AG10803 (cell line): ENCODE results near the gene TUT1.

Source experiments
- DNase-seq: peaks from one replicate; pipeline ENCODE4 v3.0.0; 2010; ENCODE audit warnings: low read depth
- H3K4me3 ChIP-seq: 2 replicates; pipeline ENCODE4 v1.5.1; 2011; ENCODE audit warnings: mild to moderate bottlenecking, low read length, control low read depth
- TF ChIP-seq, protein P1 (sequence below): conservative IDR thresholded peaks from 2 replicates; pipeline ENCODE4 v1.5.1; 2011; ENCODE audit warnings: mild to moderate bottlenecking, low read length, control low read depth, inconsistent platforms

The TUT1 gene, protein sequence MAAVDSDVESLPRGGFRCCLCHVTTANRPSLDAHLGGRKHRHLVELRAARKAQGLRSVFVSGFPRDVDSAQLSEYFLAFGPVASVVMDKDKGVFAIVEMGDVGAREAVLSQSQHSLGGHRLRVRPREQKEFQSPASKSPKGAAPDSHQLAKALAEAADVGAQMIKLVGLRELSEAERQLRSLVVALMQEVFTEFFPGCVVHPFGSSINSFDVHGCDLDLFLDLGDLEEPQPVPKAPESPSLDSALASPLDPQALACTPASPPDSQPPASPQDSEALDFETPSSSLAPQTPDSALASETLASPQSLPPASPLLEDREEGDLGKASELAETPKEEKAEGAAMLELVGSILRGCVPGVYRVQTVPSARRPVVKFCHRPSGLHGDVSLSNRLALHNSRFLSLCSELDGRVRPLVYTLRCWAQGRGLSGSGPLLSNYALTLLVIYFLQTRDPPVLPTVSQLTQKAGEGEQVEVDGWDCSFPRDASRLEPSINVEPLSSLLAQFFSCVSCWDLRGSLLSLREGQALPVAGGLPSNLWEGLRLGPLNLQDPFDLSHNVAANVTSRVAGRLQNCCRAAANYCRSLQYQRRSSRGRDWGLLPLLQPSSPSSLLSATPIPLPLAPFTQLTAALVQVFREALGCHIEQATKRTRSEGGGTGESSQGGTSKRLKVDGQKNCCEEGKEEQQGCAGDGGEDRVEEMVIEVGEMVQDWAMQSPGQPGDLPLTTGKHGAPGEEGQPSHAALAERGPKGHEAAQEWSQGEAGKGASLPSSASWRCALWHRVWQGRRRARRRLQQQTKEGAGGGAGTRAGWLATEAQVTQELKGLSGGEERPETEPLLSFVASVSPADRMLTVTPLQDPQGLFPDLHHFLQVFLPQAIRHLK

DNA sequence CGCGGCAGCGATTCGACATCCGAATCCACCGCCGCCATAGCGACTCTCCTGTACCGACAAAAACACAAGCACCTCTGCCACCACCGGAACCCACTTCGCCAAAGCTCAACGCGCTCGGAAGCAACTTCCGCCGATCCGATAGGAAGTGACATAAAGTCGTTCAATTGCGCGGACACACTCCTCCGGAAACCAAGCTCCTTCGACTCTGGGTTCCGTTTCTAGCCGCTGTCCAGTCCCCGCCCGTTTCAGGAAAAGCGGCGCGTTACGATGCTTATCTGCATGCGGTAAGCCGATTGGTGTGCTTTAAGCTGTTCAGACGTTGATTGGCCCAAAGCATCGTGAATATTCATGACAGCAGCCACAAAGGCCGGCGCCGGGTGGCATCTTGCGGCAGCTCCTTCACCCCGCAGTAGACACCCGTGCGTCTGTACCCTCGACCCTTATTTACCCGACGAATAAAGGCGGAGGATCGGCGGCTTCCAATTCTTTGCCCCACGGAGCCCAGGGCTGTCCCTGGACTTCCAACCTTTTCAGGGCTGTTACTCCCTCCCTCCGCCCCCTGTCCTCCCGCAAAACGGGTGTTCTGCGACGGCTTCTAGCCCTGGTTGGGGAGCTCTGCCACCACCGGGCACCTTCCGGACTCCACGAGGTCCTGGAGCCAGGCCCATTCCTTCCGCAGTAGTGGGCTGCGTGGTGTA, at the start of gene TUT1:
TSS of gene TUT1 (minus strand) at position 76 of the 698 bp plus-strand sequence. CDS start at position 38, 38 bp downstream.
- H3K4me3 ChIP-seq = peak within 1 kb of the TSS; percentile 93
- TF ChIP-seq, protein P1, sequence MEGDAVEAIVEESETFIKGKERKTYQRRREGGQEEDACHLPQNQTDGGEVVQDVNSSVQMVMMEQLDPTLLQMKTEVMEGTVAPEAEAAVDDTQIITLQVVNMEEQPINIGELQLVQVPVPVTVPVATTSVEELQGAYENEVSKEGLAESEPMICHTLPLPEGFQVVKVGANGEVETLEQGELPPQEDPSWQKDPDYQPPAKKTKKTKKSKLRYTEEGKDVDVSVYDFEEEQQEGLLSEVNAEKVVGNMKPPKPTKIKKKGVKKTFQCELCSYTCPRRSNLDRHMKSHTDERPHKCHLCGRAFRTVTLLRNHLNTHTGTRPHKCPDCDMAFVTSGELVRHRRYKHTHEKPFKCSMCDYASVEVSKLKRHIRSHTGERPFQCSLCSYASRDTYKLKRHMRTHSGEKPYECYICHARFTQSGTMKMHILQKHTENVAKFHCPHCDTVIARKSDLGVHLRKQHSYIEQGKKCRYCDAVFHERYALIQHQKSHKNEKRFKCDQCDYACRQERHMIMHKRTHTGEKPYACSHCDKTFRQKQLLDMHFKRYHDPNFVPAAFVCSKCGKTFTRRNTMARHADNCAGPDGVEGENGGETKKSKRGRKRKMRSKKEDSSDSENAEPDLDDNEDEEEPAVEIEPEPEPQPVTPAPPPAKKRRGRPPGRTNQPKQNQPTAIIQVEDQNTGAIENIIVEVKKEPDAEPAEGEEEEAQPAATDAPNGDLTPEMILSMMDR = 0 out of 2 replicates have a peak, but pooled peaks have one; percentile 5
- DNase-seq = peak; percentile 99

DNA sequence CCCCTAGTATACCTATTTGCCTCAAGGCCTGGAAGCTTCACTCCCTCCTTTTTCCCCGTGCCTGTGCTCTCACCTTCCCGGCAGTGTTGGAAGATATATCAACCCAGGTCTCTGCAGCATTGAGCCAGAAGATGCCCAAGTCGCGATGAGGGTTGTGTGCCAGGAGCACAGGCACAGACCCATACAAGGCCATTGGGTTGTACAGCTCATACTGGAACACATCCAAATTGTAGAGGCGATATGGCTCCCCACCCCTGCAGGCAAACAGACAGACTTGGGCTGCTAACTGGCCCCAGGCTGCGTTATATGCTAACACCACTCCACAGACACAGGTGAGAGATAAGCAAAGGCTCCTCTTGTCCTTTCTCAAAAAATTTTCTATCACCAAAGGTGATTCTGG, 41.2 kb upstream of the TUT1 start:
- H3K4me3 ChIP-seq = no peak overlapping the region
- TF ChIP-seq, protein P1 = no peak
- DNase-seq = no peak

DNA sequence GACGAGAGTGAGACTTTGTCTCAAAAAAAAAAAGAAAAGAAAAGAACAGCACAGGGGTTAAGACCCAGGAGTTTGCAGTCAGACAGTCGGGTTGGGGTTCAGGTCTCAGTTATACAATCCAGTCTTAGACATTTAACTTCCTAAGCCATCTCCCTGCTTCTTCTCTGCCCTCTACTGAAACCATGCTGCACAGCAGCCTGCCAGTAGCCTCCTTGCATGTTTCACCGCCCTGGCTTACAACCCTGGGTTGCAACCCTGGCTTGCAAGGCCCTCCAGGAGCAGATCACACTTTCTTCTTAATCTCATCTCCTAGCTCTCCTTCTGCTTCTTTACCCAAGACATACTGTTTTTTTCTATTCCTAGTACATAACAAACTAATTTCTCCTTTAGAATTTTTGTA, 36.4 kb upstream of the TUT1 start:
- DNase-seq = no peak
- TF ChIP-seq, protein P1 = no peak

DNA sequence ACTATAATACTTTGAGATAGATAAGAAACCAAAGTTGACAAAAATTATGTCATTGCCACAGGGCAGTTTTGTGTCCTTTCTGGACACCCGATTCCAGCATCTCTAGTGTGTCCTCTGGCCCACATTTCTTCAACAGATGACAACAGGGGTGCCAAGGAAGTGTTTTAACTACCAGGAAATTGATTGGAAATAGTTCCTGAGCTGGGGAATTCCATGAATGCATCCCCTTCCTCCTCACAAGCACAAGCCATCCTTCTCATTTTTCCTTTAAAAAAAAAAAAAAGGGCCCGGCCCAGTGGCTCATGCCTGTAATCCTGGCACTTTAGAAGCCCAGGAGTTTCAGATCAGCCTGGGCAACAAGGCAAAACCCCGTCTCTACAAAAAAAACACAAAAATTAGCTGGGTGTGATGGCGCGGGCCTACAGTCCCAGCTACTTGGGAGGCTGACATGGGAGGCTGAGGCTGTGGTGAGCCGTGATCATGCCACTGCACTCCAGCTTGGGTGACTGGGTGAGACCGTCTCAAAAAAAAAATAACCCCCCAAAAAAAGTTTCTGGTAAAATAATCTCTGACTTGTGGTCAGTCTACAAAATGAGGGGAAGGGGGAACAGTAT, 31.3 kb upstream of the TUT1 start:
- DNase-seq = no peak
- H3K4me3 ChIP-seq = peak overlapping the region; percentile 48
- TF ChIP-seq, protein P1 = no peak

More for the DNA sequence above, 36.4 kb upstream of the TUT1 start:
- H3K4me3 ChIP-seq = no peak overlapping the region

DNA sequence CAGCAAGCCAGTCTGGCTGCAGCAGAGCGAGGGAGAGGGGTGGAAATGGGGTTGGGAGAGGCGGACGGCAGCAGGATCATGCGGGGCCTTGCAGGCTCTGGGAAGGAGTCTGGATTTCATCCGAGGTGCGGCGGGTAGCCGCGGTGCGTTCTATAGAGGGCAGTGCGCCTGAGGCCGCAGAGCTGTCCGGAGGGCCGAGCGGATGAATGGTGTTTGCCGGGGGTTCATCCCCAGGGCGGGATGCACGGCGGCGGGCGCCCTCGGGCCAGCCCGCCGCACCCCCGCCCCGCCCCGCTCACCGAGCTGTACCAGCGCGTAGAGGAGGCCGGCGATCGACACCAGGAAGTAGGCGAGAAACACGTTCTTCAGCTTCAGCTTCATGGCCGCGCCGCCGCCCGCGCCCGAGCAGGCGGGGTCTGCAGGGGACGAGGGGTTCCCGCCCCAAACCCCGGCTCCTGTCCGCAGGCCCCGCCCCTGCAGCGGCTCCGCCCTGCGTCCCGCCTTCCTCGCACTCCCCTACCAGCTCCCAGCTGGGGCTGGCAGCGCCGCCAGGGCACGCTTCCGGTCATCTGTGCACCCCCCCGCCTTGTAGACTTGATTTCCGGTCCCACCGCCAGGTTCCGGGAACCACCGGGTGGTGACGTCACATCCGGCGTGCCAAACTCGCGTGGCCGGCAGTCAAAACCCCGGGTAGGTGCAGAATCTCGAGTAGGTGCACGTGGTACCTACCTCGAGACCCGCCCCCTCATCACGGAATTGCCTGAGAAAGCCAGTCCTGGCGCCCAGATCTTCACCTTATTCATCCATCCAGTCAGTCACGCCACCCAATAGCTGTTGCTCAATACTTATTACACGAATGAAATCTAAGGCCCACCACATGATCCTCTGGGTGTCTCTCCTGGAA, 30.5 kb upstream of the TUT1 start, which contains the start of gene B3GAT3:
TSS of gene B3GAT3 (minus strand) at position 420 of the 904 bp plus-strand sequence. CDS start at position 381, 39 bp downstream.
- TF ChIP-seq, protein P1 = no peak
- DNase-seq = peak; percentile 98
- H3K4me3 ChIP-seq = peak within 1 kb of the TSS; percentile 89
